ENCODE data around the gene HAAO.

GRCh38 chr2:42787788-42788477 lies 4.5 kb downstream of the HAAO start:
- no peak for TF ChIP-seq RAD21 (IDR thresholded peaks at IDR 0.05; ENCODE audit: low read depth)
- no peak for TF ChIP-seq TAF1 (IDR thresholded peaks at IDR 0.05; ENCODE audit: low read depth)
- TF ChIP-seq REST (IDR thresholded peaks at IDR 0.05; ENCODE audit: low read depth) = no peak
- no peak for TF ChIP-seq CEBPB (IDR thresholded peaks at IDR 0.05)
- no peak for TF ChIP-seq EP300 (IDR thresholded peaks at IDR 0.05; ENCODE audit: borderline replicate concordance)
- no peak for TF ChIP-seq YY1 (IDR thresholded peaks at IDR 0.05; ENCODE audit: low read depth)
